DOHH2 (cell line): ENCODE data around the gene AURKAIP1.
"Not testable (repeated sequence)": the region's sequence is repeated elsewhere in the genome, so short reads cannot be mapped to it uniquely, and the experiment has no call there.

Experiments used
- H3F3A ChIP-seq: fragments of 200-600 bp; sonication (generic), shearing (Covaris generic); 2 replicates; pipeline ENCODE4 v1.6.0; 2016; ENCODE audit warnings: antibody characterized with exemption, mild to moderate bottlenecking; ENCODE audit not compliant: control insufficient read depth, insufficient read depth
- H3K27ac ChIP-seq: fragments of 200-600 bp; sonication (generic); 2 replicates; pipeline ENCODE4 v1.5.1; 2014; ENCODE audit warnings: low read depth, mild to moderate bottlenecking, low read length, moderate library complexity
- H3K27me3 ChIP-seq: fragments of 200-600 bp; sonication (generic); 2 replicates; pipeline ENCODE4 v1.6.1; 2014; ENCODE audit warnings: mild to moderate bottlenecking, low read length, mixed read lengths; ENCODE audit not compliant: control insufficient read depth
- H3K36me3 ChIP-seq: fragments of 200-600 bp; sonication (generic); 2 replicates; pipeline ENCODE4 v1.6.1; 2014; ENCODE audit warnings: mild to moderate bottlenecking, low read length, moderate library complexity, mixed read lengths; ENCODE audit not compliant: control insufficient read depth
- H3K4me1 ChIP-seq: fragments of 200-600 bp; sonication (generic); 2 replicates; pipeline ENCODE4 v1.6.1; 2014; ENCODE audit warnings: mild to moderate bottlenecking, low read length, mixed read lengths; ENCODE audit not compliant: control insufficient read depth
- H3K4me2 ChIP-seq: fragments of 200-600 bp; sonication (generic); 2 replicates; pipeline ENCODE4 v1.6.0; 2014; ENCODE audit warnings: mild to moderate bottlenecking, low read length, moderate library complexity
- H3K4me3 ChIP-seq: fragments of 200-600 bp; sonication (generic); 2 replicates; pipeline ENCODE4 v1.5.1; 2014; ENCODE audit warnings: mild to moderate bottlenecking, low read length, mixed read lengths
- H3K79me2 ChIP-seq: fragments of 200-600 bp; sonication (generic); 2 replicates; pipeline ENCODE4 v1.6.1; 2014; ENCODE audit warnings: mild to moderate bottlenecking, low read length, mixed read lengths; ENCODE audit not compliant: control insufficient read depth
- H3K9me2 ChIP-seq: fragments of 200-600 bp; sonication (generic); replicated peaks from 2 replicates; pipeline ENCODE4 v1.6.1; 2014; ENCODE audit warnings: mild to moderate bottlenecking, low read length, mixed read lengths; ENCODE audit not compliant: control insufficient read depth
- H3K9me3 ChIP-seq: fragments of 200-600 bp; sonication (generic); 2 replicates; pipeline ENCODE4 v1.6.1; 2014; ENCODE audit warnings: antibody characterized with exemption, low read length, mixed read lengths; ENCODE audit not compliant: control insufficient read depth, insufficient read depth
- H4K20me1 ChIP-seq: fragments of 200-600 bp; sonication (generic); 2 replicates; pipeline ENCODE4 v1.6.0; 2014; ENCODE audit warnings: low read depth, mild to moderate bottlenecking, antibody characterized with exemption, low read length, moderate library complexity; ENCODE audit not compliant: control insufficient read depth, insufficient read depth
- CTCF ChIP-seq: fragments of 200-600 bp; sonication (generic); IDR thresholded peaks from one replicate; pipeline ENCODE4 v1.5.1; 2014; ENCODE audit warnings: antibody characterized with exemption, mild to moderate bottlenecking, low read depth, low read length; ENCODE audit not compliant: poor library complexity, severe bottlenecking
- EZH2phosphoT487 ChIP-seq: fragments of 200-600 bp; sonication (generic); IDR thresholded peaks from 2 replicates; pipeline ENCODE4 v1.6.1; 2017; ENCODE audit warnings: borderline replicate concordance, mild to moderate bottlenecking, antibody characterized with exemption, low read length, moderate library complexity, mixed read lengths

Gene AURKAIP1

GRCh38 chr1:1388078-1388472 is 13.1 kb upstream of the AURKAIP1 start:
- no peaks in the 10 kb centered on the region for H3F3A ChIP-seq
- no peaks in the 10 kb centered on the region for H3K27me3 ChIP-seq
- no peaks in the 10 kb centered on the region for H3K9me3 ChIP-seq
- no peak overlapping the region for H3K27ac ChIP-seq
- H4K20me1 ChIP-seq = no peaks in the 10 kb centered on the region; the same call in 1 of the 2 replicates
- H3K79me2 ChIP-seq = peaks cover 22% of the 10 kb centered on the region
- no peaks in the 10 kb centered on the region for H3K4me1 ChIP-seq
- TF ChIP-seq CTCF (no peak), EZH2phosphoT487 (no peak)
- no peak overlapping the region for H3K4me3 ChIP-seq
- H3K36me3 ChIP-seq = peaks cover 72% of the 10 kb centered on the region
- H3K9me2 ChIP-seq = no peaks in the 10 kb centered on the region
- no peak overlapping the region for H3K4me2 ChIP-seq

GRCh38 chr1:1387098-1388077 is 12.4 kb upstream of the AURKAIP1 start:
- Histone ChIP-seq H3K36me3 (peaks cover 65% of the 10 kb centered on the region), H3K79me2 (peaks cover 23% of the 10 kb centered on the region), H3K9me2 (no peaks in the 10 kb centered on the region), H3F3A (no peaks in the 10 kb centered on the region), H3K4me3 (no peak overlapping the region), H3K4me2 (no peak overlapping the region), H3K4me1 (no peaks in the 10 kb centered on the region), H3K27me3 (no peaks in the 10 kb centered on the region), H3K27ac (no peak overlapping the region), H3K9me3 (no peaks in the 10 kb centered on the region), H4K20me1 (no peaks in the 10 kb centered on the region; the same call in 1 of the 2 replicates)
- TF ChIP-seq EZH2phosphoT487 (no peak), CTCF (no peak)

- no peaks in the 10 kb centered on the region for H3K9me3 ChIP-seq
- H3K4me3 ChIP-seq = no peak overlapping the region
- no peaks in the 10 kb centered on the region for H3K27me3 ChIP-seq
- no peaks in the 10 kb centered on the region for H3K9me2 ChIP-seq
- H3K4me2 ChIP-seq = no peak overlapping the region
- no peaks in the 10 kb centered on the region for H3K4me1 ChIP-seq
- H3K79me2 ChIP-seq = peaks cover 33% of the 10 kb centered on the region
- peaks cover 4% of the 10 kb centered on the region for H4K20me1 ChIP-seq
- no peaks in the 10 kb centered on the region for H3F3A ChIP-seq
- no peak overlapping the region for H3K27ac ChIP-seq
- H3K36me3 ChIP-seq = peaks cover 58% of the 10 kb centered on the region
- TF ChIP-seq EZH2phosphoT487 (no peak), CTCF (no peak)
Observed at GRCh38 chr1:1385931-1386330, 10.9 kb upstream of the AURKAIP1 start.

- peaks cover 35% of the 10 kb centered on the region for H3K79me2 ChIP-seq
Observed at GRCh38 chr1:1385339-1385738, 10.3 kb upstream of the AURKAIP1 start.

More at GRCh38 chr1:1385339-1385738, 10.3 kb upstream of the AURKAIP1 start:
- H3K9me2 ChIP-seq, H3K4me2 ChIP-seq, H3K27ac ChIP-seq, H4K20me1 ChIP-seq, H3K27me3 ChIP-seq, H3K4me1 ChIP-seq, H3K9me3 ChIP-seq, H3K4me3 ChIP-seq, H3F3A ChIP-seq: not testable (repeated sequence)
- H3K36me3 ChIP-seq = peaks cover 52% of the 10 kb centered on the region
